ENCODE data around the gene TMEM126A. TPM values are rescaled to one million over a fixed set of nuclear protein-coding genes. Genes with fewer than 3 reads are reported as not detected.
A peak's percentile ranks its signal among the peaks of the same experiment; 100 is the strongest.

The TMEM126A gene
- total RNA-seq, 1 donor from 2014 or later, result 15.0 TPM

- no peaks in the 10 kb centered on the region for H3K36me3 ChIP-seq
- peaks cover 15% of the 10 kb centered on the region for H3K4me1 ChIP-seq
- peak; percentile 96 to 97 for TF ChIP-seq POLR2AphosphoS5 (IDR thresholded peaks at IDR 0.05; ENCODE audit: insufficient read depth in 1 of 2, low read depth in 1 of 2)
- no peak for TF ChIP-seq CTCF (IDR thresholded peaks at IDR 0.05)
- peak in 1 of 2 donors; percentile 92 for TF ChIP-seq POLR2A (IDR thresholded peaks at IDR 0.05)
- intact Hi-C loops (cut with DNase I), result loop anchor here (2.0 kb wide), 1 partner anchor 37 kb away; the partner anchor contains the start of gene CREBZF
- no peaks in the 10 kb centered on the region for H3K27me3 ChIP-seq
- peak within 1 kb of the TSS; percentile 94 for H3K27ac ChIP-seq
- peak within 1 kb of the TSS; percentile 65 to 77 for H3K4me3 ChIP-seq
- H3K9me3 ChIP-seq, result no peaks in the 10 kb centered on the region
- DNase-seq (ENCODE audit: extremely low spot score in 2 of 2), result peak; percentile 97 to 99
Observed at GRCh38 chr11:85627998-85628770, 19.6 kb upstream of the TMEM126A start, which contains the start of gene TMEM126B. Gene TMEM126B, plus strand, starts transcription at chr11:85628593. Its CDS starts 15 bp downstream, at chr11:85628608.

GRCh38 chr11:85628771-85629341 is 18.9 kb upstream of the TMEM126A start:
- intact Hi-C loops (cut with DNase I), result loop anchor here (2.0 kb wide), 1 partner anchor 36 kb away; the partner anchor contains the start of gene CREBZF
- H3K27ac ChIP-seq, result peak overlapping the region; percentile 72
- peaks cover 15% of the 10 kb centered on the region for H3K4me1 ChIP-seq
- no peaks in the 10 kb centered on the region for H3K36me3 ChIP-seq
- no peaks in the 10 kb centered on the region for H3K9me3 ChIP-seq
- no peak for TF ChIP-seq CTCF (IDR thresholded peaks at IDR 0.05)
- H3K27me3 ChIP-seq, result no peaks in the 10 kb centered on the region
- DNase-seq (ENCODE audit: extremely low spot score in 2 of 2), result no peak
- H3K4me3 ChIP-seq, result peak overlapping the region; percentile 65 to 77

DNA sequence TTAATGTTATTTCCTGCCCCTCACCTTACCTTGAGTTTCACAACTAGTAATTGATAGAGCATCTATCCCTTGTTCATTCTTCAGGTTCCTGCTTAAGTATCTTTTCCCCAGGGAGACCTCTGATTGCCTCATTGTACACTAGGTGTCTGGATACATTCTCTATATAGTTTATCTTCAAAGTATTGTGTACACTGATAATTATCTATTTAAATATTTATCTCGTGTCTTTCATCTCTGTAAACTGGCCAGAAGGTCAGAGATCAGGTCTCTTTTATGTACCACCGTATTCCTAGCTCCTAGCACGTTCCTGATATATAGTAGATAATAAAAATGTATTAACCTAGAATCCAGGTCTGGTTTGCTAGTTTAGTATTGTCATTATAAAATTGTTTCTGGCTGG is 13.0 kb upstream of the TMEM126A start:
- Histone ChIP-seq H3K4me3 (no peak overlapping the region), H3K27me3 (no peaks in the 10 kb centered on the region), H3K36me3 (peaks cover 0 to 18% of the 10 kb centered on the region in 2 donors), H3K4me1 (peaks cover 7% of the 10 kb centered on the region), H3K9me3 (no peaks in the 10 kb centered on the region), H3K27ac (no peak overlapping the region)
- TF ChIP-seq POLR2A (IDR thresholded peaks at IDR 0.05) (no peak), CTCF (IDR thresholded peaks at IDR 0.05) (no peak), POLR2AphosphoS5 (IDR thresholded peaks at IDR 0.05; ENCODE audit: insufficient read depth in 1 of 2, low read depth in 1 of 2) (no peak)
- intact Hi-C loops (cut with DNase I), result no loop called here
- no peak for DNase-seq (ENCODE audit: extremely low spot score in 2 of 2)

DNA sequence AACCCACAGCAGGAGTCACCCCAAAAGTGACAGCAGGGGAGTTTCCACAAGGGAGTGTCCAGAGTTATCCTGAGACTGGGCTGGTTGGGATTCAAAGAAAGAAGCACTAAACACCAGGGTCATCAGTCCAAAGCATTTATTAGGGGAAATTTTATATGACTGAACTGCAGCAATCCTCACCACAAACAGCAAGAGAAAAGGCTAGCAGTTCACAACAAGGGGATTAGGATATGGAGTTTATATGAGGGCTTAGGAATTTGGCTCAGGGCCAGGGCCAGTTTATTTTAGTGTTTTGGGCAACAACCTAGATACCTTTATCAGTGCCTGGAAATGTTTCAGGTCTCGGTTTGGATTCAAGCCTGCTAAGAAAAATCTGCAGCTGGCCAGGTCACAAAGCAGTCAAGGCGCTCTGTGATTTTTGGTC is 4.6 kb upstream of the TMEM126A start:
- Histone ChIP-seq H3K4me1 (peaks cover 7% of the 10 kb centered on the region), H3K36me3 (no peaks in the 10 kb centered on the region), H3K4me3 (no peak overlapping the region), H3K27me3 (no peaks in the 10 kb centered on the region), H3K9me3 (no peaks in the 10 kb centered on the region), H3K27ac (no peak overlapping the region)
- no peak for DNase-seq (ENCODE audit: extremely low spot score in 2 of 2)
- intact Hi-C loops (cut with DNase I), result no loop called here
- TF ChIP-seq POLR2AphosphoS5 (IDR thresholded peaks at IDR 0.05; ENCODE audit: insufficient read depth in 1 of 2, low read depth in 1 of 2), result no peak
- TF ChIP-seq CTCF (IDR thresholded peaks at IDR 0.05), result no peak
- no peak for TF ChIP-seq POLR2A (IDR thresholded peaks at IDR 0.05)

- Histone ChIP-seq H3K4me3 (peak overlapping the region; percentile 69 to 78), H3K9me3 (no peaks in the 10 kb centered on the region), H3K27me3 (no peaks in the 10 kb centered on the region), H3K36me3 (peaks cover 0 to 9% of the 10 kb centered on the region in 2 donors), H3K4me1 (peaks cover 20% of the 10 kb centered on the region), H3K27ac (peak overlapping the region; percentile 69)
- no peak for DNase-seq (ENCODE audit: extremely low spot score in 2 of 2)
- intact Hi-C loops (cut with DNase I), result no loop called here
- TF ChIP-seq POLR2AphosphoS5 (IDR thresholded peaks at IDR 0.05; ENCODE audit: insufficient read depth in 1 of 2, low read depth in 1 of 2) (no peak), CTCF (IDR thresholded peaks at IDR 0.05) (no peak), POLR2A (IDR thresholded peaks at IDR 0.05) (no peak)
Observed at GRCh38 chr11:85647078-85647477, 689 bp upstream of the TMEM126A start.
